HG02938 (cell line): ENCODE measurements around the gene ZNRF4.

Experiments
- ATAC-seq: cut with Tn5 transposase; IDR thresholded peaks from one replicate; pipeline ENCODE4 v1.9.1; 2021; ENCODE audit warnings: mild to moderate bottlenecking, moderate library complexity; ENCODE audit not compliant: unreplicated experiment

ZNRF4 gene

DNA sequence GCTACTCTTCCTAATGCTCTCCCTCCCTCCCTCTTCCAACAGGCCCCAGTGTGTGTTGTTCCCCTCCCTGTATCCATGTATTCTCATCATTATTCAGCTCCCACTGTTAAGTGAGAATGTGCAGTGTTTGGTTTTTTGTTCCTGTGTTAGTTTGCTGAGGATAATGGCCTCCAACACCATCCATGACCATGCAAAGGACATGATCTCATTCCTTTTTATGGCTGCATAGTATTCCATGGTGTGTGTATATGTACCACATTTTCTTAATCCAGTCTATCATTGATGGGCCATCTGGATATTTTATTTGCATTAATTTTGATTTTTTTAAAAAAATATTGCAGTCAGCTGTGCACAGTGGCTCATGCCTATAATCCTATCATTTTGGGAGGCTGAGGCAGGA, 15.8 kb upstream of the ZNRF4 start:
- ATAC-seq = no peak

DNA sequence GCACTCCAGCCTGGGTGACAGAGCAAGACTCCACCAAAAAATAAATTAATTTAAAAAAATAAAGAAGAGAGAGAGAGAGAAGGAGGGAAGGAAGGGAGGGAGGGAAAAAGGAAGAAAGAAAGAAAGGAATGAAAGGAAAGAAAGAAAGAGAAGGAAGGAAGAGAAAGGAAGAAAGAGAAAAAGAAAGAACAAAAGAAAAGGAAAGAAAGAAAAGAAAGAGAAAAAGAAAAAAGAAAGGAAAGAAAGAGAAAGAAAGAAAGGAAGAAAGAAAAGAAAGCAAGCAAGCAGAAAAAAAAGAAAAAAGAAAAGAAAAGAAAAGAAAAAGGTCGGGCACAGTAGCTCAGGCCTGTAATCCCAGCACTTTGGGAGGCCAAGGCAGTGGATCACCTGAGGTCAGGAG, 14.9 kb upstream of the ZNRF4 start:
- ATAC-seq = no peak

- ATAC-seq = no peak
These were observed 11.5 kb upstream of the ZNRF4 start for GRCh38 chr19:5443723-5444122.

DNA sequence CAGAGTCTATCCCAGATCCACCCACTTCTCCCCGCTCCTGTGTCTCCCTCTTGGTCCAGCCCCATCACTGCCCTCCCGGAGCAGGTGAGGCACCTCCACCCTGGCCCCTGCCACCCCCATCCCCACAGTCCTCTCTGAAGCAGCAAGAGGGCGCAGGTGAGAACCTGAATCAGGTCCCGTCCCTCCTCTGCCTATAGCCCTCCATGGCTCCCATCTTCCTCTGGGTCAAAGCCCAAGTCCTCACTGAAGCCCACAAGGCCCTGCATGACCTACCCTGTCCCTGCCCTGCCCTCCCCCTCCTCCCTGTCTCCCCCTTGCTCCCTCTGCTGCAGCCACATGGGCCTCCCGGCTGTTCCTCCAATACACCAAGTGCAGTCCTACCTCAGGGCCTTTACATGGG, 10.8 kb upstream of the ZNRF4 start:
- no peak for ATAC-seq

DNA sequence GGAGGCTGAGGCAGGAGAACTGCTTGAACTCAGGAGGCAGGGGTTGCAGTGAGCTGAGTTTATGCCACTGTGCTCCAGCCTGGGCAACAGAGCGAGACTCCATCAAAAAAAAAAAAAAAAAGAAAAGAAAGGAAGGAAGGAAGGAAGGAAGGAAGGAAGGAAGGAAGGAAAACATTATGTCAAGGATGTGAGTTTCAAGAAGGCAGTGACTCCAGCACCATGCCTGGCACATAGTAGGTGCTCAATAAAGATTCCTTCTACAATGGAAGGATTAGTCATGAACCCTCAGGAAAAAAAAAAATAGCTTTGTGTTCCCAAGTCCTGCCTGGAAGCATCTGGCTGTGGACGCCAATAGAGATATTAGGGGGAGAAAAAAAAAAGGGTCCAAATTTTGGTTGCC, 10.1 kb upstream of the ZNRF4 start:
- no peak for ATAC-seq

DNA sequence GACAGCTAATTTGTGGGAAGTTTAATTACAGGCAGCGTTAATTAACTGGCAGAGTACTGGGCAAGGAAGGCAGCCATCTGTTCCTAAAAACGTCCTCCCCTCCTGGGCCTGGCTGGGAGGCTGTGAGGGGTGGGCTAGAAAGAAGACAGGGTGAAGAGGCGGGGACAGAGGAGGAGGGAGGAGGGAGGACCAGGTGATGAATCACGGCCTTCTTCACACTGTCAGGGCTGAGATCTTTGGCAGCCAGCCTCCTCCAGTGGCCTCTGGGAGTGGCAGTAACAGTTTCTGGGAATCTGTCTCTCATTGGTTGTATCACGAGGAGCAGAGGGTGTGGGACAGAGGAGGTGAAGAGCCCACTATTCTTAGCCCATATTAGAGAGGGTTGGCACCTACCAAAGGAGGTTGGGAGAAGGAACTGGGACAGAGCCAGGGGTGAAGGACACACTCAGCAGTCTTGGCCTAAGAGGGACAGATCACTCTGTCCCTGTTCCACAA, 9.6 kb upstream of the ZNRF4 start:
- no peak for ATAC-seq

DNA sequence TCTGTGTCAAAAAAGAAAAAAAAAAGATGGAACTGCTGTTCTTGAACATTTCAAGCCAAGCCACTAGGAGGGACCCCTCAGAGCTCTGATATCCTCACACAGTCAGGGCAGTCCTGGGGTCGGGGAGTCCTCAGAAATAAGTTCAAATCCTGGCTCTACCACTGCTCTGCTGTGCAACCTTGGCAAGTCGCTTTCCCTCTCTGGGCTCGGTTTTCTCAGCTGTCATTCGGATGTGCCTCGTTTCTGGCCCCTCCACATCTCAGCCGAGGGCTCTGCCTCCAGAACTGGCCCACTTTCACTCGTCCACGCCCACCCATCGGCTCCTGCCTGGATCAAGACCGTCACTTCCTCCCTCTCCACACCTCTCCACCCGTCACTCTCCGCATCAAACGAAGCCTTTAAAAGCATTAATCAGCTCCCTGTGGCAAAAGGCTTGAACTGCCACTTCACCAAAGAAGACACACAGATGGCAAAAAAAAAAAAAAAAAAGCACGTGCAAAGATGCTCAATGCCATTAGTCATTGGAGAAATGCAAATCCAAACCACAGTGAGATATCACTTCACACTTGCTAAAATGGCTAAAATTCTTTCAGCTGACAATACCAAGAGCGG, 7.4 kb upstream of the ZNRF4 start:
- ATAC-seq = no peak

DNA sequence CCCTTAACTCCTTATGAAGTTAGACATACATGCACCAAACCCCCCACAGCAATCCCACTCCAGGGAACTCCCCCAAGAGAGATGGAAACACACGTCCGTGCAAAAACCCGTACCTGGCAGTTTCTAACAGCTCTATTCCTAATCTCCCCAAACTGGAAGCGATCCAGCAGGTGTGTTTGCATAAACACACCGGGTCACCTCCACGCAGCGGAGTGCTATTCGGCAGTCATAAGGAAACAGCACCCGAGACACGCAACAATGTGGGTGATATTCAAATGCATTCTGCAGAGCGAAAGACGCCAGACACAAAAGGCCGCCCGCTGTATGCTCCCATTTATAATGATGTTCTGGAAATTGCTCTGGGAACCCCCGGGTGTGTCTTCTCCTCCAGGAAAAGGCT, 6.8 kb upstream of the ZNRF4 start:
- no peak for ATAC-seq

DNA sequence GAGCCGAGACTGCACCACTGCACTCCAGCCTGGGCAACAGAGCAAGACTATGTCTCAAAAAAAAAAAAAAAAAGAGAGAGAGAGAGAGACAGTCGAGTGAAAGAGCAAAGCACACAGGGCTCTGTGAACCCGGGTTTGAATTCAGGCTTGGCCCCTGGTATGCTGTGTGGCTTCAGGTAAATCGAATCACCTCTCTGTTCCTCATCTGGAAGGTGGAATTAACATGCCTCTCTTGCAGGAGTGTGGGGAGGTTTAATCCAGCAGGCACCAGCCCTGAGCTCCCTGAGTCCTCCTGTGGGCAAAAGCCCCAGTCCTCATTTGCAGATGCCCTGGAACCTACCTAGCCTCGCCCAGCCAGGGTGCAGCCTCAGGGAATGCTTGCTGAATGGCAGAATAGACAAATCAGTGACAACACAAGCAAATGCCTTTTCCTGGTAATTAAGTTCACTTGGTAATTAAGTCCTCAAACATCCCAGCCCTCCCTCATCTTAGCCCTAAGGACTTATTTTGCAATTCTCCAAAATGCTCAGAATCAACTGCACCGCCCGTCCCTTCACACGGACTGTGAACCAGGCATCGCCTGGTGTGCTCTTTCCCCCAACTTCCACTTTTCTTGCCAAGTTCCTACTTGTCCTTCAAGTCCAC, 4.6 kb upstream of the ZNRF4 start:
- no peak for ATAC-seq

DNA sequence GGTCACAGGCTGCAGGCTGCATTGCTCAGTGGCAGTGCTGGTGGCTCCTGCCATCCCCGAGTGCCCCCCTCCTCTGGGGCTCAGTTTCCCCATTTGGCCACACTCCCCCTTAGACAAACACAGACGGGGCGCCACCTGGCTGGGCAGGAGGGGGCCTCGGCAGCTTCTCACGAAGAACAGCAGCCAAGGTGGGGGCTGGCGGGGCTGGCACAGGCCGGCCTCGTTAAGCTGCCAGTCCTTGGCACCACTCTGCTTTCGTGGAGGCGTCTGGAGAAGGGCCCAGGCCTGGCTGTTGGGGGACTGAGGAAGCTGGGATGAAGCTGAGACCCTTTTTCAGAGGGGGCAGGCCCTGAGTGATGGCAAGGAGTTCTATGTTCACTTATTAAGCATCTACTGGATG, 3.7 kb upstream of the ZNRF4 start:
- ATAC-seq = no peak

- no peak for ATAC-seq
These were observed 2.3 kb upstream of the ZNRF4 start for GRCh38 chr19:5452594-5453565.

DNA sequence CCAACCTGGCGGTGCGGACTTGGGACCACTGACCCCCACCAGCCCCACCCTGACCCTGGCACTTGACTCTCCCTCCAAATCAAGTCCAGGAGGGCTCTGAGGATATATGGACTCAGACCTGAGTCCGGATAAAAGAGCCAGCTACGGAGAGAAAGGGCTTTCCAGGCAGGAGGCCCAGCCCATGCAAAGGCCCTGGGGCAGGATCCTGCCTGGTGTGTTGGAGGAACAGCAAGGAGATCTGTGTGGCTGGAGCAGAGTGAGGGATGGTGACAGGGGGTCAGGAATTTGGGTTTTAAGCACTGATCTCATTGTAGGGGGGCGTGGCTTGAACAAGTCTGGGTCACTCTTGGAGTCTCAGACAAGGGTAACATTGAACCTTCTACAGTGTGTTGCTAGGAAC, 474 bp upstream of the ZNRF4 start:
- no peak for ATAC-seq

DNA sequence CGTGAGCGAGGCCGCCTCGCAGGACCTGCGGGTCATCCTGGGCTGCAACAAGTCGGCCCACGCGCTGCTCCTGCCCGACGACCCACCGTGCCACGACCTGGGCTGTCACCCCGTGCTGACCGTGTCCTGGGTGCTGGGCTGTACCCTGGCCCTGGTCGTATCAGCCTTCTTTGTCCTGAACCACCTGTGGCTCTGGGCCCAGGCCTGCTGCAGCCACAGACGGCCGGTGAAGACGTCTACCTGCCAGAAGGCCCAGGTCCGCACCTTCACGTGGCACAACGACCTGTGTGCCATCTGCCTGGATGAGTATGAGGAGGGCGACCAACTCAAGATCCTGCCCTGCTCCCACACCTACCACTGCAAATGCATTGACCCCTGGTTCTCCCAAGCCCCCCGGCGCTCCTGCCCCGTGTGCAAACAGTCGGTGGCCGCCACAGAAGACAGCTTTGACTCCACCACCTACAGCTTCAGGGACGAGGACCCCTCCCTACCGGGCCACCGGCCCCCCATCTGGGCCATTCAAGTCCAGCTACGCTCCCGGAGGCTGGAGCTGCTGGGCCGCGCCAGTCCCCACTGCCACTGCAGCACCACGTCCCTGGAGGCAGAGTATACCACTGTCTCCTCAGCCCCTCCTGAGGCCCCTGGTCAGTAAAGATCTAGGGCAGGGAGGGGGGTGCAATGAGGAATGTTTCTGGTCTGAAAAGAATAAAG, 1.1 kb downstream of the ZNRF4 start:
- no peak for ATAC-seq

GRCh38 chr19:5456841-5457200, 1.6 kb downstream of the ZNRF4 start:
- ATAC-seq = no peak

DNA sequence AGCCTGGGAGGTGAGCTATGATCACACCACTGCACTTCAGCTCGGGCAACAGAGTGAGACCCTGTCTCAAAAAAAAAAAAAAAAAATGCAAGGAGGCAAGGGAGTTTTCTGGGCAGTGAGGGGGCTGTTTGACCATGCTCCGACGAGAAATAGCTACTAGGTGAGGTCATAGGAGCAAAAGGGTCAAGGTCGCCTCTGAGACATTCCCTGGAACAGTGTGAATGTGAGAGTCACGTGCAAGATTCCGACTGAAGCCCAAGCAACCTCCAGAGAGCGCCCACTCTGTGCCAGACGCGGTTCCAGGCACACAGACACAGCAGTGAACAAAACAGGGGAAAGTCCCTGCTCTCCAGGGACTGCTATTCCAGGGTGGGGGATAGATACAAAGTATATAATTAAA, 2.5 kb downstream of the ZNRF4 start:
- no peak for ATAC-seq

DNA sequence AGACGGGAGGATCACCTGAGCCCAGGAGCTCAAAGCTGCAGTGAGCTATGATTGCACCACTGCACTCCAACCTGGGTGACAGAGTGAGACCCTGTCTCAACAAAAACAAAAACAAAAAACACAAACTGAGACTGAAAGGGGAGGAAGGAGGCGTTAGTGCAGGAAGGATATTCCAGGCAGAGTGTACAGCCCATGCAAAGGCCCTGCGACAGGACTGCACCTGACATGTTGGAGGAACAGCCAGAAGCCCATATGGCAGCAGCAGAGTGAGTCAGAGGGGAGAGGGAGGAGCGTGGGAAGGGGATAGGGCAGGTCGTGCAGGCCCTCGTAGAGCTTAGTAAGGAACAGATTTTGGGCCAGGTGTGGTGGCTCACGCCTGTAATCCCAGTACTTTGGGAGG, 3.2 kb downstream of the ZNRF4 start:
- ATAC-seq = no peak

- ATAC-seq = no peak
These were observed 4.1 kb downstream of the ZNRF4 start for GRCh38 chr19:5459360-5459759.

DNA sequence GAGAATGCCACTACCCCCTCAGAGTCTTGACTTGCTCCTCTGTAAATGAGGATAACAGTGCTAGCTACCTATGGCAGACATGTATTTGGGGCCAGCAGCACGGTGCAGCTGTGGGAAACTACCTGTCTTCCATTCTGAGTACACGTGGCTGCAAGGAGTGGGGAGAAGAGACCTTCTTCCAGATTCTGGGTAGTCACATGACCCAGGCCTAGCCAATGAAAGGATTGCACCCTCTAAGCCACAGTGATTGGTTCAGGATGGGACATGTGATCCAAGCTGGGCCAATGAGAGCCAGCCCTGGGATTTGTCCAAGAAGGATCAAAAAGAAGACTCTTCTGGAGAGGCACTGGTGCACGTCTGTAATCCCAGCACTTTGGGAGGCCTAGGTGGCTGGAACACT, 5.5 kb downstream of the ZNRF4 start:
- ATAC-seq = no peak

DNA sequence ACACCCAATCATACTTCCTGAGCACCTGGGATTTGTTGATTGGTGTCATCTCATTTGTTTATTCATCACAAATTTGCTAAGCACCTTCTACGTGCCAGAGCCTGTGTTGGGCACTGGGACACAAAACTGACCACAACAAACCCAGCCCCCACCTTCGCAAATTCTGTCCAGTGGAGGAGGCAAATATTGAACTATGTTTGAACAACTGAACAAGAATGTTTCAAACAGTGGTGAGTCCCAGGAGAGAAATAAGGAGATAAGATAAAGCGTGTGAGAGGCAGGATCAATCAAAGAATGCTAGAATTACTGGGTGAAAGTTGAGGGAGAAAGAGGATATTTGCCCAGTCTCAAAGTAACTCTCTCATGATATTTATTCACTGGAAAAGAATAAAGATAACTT, 8.7 kb downstream of the ZNRF4 start:
- ATAC-seq = no peak

DNA sequence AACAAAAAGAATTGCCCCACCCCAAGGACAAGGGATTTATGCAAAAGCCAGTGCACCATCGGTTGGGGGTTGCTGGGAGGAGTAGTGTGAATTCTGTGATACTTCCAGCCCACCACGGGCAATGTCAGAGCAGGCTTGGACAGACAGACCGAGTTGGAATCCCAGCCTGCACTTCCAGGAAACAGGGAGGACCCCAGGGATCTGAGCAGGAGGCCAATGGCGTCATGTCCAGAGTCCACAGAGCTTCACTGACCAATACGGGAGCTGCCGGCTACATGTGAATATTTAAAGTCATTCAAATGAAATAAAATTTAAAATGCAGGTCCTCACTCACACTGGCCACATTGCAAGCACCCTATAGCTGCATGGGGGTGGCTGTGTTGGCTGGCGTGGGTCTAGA, 10.9 kb downstream of the ZNRF4 start:
- ATAC-seq = no peak

DNA sequence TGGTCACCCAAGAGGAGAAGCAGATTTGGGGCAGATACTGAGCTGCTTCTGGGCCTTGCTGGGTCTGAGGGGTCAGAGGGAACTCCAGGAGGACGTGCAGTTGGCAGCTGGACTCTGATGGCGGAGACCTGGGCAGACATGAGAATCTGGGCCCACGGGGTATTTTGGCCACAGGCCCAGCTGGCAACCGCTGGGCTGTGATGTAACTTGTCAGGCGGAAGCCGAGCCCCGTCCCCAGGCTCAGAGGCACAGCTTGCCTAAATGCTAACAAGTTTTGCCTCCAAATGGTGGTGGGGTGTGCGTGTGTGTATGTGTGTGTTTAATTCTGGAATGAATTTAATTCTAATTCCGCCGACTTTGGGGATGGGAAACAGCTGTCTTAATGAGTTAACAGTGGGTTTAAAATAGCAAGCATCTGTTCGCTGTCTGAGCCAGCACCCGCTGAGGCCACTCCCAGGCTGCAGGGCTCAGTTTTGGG, 11.6 kb downstream of the ZNRF4 start:
- ATAC-seq = no peak
